GM12872 (cell line): ENCODE data around the gene WDR72.

Source experiments
- CTCF ChIP-seq: IDR thresholded peaks from 3 replicates; pipeline ENCODE4 v1.5.1; 2011; ENCODE audit warnings: low read depth, mild to moderate bottlenecking, low read length, moderate library complexity; ENCODE audit not compliant: insufficient read depth

The WDR72 gene

GRCh38 chr15:53694476-53694874 lies 65.0 kb downstream of the WDR72 start:
- TF ChIP-seq CTCF = no peak

- no peak for TF ChIP-seq CTCF
Measured at GRCh38 chr15:53693729-53694475, 65.6 kb downstream of the WDR72 start.

- TF ChIP-seq CTCF = no peak
Measured at GRCh38 chr15:53681056-53681455, 78.4 kb downstream of the WDR72 start.

DNA sequence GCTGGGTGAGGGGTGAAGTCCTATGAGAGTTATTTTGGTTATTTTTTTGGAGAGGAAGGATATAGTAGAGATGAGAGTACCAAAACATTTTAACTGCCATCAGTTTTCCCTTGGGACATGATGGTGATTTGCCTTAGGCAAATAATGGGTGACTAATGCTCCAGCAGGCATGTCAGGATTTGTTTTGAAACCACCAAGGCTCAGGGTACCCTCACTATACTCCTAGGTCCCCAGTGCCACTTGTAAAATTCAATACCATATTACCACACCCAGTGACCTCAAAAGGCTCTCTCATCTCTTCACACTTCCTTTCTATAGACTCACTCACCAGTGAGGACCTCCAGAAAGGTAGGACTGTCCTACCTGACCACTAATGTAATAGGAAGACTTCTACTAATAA lies 83.6 kb downstream of the WDR72 start:
- no peak for TF ChIP-seq CTCF

DNA sequence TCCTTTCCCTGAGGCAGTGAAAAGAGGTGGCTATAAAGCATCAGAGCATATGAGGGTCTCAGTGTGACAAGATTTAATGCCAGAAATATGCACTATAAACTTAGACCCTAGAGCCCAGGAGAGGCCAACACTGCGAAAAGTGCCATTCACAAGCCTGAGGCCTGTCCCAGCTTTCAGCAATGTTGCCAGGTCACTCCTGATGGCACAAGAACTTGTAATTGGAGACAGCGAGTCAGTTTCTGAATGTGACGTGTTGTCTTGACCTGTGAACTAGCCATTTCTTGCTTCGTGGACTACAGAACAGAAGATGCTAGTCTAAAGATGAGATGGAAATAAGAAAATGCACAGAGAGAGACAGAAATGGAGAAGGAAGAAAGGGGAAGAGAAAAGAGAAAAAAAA lies 87.9 kb downstream of the WDR72 start:
- TF ChIP-seq CTCF = no peak

DNA sequence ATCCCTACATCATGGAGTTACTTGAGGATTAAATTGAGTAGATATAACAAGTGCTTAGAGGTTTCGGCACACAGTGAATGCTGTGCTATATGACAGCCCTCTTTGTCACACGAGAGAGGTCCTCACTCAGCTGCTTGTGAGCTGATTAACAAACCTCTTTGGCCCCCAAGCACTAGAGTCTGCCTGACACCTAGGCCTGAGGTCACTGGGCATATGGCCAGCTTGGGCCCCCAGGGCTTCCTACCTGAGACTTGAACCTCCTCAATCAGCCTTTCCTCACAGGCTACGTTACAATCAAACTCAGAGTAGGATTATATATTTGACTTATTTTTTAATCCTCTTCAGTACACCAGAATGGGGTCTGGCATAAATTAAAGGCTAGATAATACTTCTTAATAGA lies 88.8 kb downstream of the WDR72 start:
- TF ChIP-seq CTCF = no peak

DNA sequence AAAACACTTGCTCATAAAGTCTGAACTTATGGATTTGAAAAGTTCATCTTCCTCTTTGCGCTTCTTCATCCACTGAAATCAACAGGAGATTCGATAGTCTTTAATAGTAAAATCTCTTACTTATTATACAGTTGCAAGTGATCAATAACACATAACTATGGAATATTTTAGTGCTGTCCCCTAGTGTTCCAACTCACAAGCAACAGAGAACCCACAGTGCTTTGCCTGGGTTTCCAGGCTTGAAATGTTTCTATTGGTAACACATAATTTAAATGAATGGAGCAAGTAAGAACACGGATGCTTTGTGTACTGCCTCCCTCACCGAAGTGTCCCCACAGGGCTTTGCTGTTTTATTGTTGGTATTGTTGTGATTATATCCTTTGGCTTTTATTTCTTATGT lies 93.5 kb downstream of the WDR72 start:
- TF ChIP-seq CTCF = no peak
